ENCODE measurements around the gene SLC46A2. TPM values are rescaled to one million over a fixed set of nuclear protein-coding genes. Genes with fewer than 3 reads are reported as not detected.

SLC46A2 gene
- total RNA-seq, 1 experiment from 2014 or later = not detected

- H3K27ac ChIP-seq (ENCODE audit: low read depth, low read length) = no peak overlapping the region
- ChIA-PET POLR2A (no interaction called here), RAD21 (ENCODE audit: low non-redundant PET in 1 of 2, low total read pairs in 2 of 2, uncharacterized antibody in 2 of 2, unreplicated experiment in 2 of 2) (no interaction called here), CTCF (no interaction called here)
- H3K4me1 ChIP-seq (ENCODE audit: control insufficient read depth in 1 of 2, insufficient read depth in 2 of 2, low read length in 2 of 2) = no peaks in the 10 kb centered on the region
- BruUV-seq (replicated peaks) = no TSS peak
- no peak for ATAC-seq
- H3K27me3 ChIP-seq (ENCODE audit: insufficient read depth, low read length) = no peaks in the 10 kb centered on the region
- TF ChIP-seq ELF1 (IDR thresholded peaks at IDR 0.05; ENCODE audit: borderline replicate concordance, low read depth) (no peak), EGR1 (IDR thresholded peaks at IDR 0.05; ENCODE audit: low read depth) (no peak), POLR2AphosphoS5 (IDR thresholded peaks at IDR 0.05; ENCODE audit: low read depth, low read length) (no peak), CEBPB (IDR thresholded peaks at IDR 0.05; ENCODE audit: low read depth) (no peak), YY1 (IDR thresholded peaks at IDR 0.05; ENCODE audit: extremely low read depth, insufficient replicate concordance, low read depth, low read length) (no peak), ZFX (IDR thresholded peaks at IDR 0.05) (no peak), SP1 (IDR thresholded peaks at IDR 0.05; ENCODE audit: low read depth) (no peak), EZH2phosphoT487 (IDR thresholded peaks at IDR 0.05; ENCODE audit: borderline replicate concordance) (no peak), JUND (IDR thresholded peaks at IDR 0.05) (no peak), SRF (IDR thresholded peaks at IDR 0.05; ENCODE audit: low read depth) (no peak), TCF7L2 (IDR thresholded peaks at IDR 0.05; ENCODE audit: borderline replicate concordance, extremely low read depth, insufficient read depth, insufficient read length) (no peak), ZNF274 (IDR thresholded peaks at IDR 0.05; ENCODE audit: low read depth, low read length) (no peak), MAX (IDR thresholded peaks at IDR 0.05) (no peak), SIN3A (IDR thresholded peaks at IDR 0.05; ENCODE audit: low read depth) (no peak), CTCF (IDR thresholded peaks at IDR 0.05 in 2 of 3, conservative IDR thresholded peaks at IDR 0.05 in 1 of 3; ENCODE audit: borderline replicate concordance in 1 of 3, insufficient read depth in 1 of 3, low read depth in 2 of 3, low read length in 2 of 3) (no peak), CBX3 (IDR thresholded peaks at IDR 0.05; ENCODE audit: low read depth) (no peak)
- no peak overlapping the region for H3K4me2 ChIP-seq (ENCODE audit: low read length)
- H3K79me2 ChIP-seq (ENCODE audit: insufficient read depth, low read length) = no peaks in the 10 kb centered on the region
- H3K9me2 ChIP-seq (ENCODE audit: insufficient read depth) = no peaks in the 10 kb centered on the region
- H3K4me3 ChIP-seq (replicated peaks in 1 of 2; ENCODE audit: low read depth in 1 of 2, low read length in 2 of 2) = no peak overlapping the region
- no peak for DNase-seq (ENCODE audit: low read depth, low spot score)
- H3K36me3 ChIP-seq (ENCODE audit: control insufficient read depth in 1 of 2, insufficient read depth in 2 of 2, low read length in 2 of 2) = no peaks in the 10 kb centered on the region
- no peaks in the 10 kb centered on the region for H4K20me1 ChIP-seq (ENCODE audit: insufficient read depth)
- H3K9me3 ChIP-seq (ENCODE audit: control insufficient read depth in 1 of 2, insufficient read depth in 1 of 2, low read depth in 1 of 2, low read length in 2 of 2) = no peaks in the 10 kb centered on the region
- intact Hi-C loops (cut with micrococcal nuclease) = no loop called here
- no peak overlapping the region for H2AFZ ChIP-seq (ENCODE audit: low read depth, low read length, poor library complexity, severe bottlenecking)
- no peak overlapping the region for H3K9ac ChIP-seq (ENCODE audit: low read length)
These were observed 34.5 kb downstream of the SLC46A2 start for GRCh38 chr9:112856200-112856599.

All from HCT116 (cell line).